Endothelial cell of umbilical vein (primary cell): Measurements from ENCODE around the gene CUZD1. TPM values are rescaled to one million over a fixed set of nuclear protein-coding genes. Genes with fewer than 3 reads are reported as not detected.

Experiments used
- BruUV-seq: library from RNA; stranded (reverse); fragments of 400-500 nt; replicated peaks from 2 replicates; lab custom pipeline; 2021; lab: Mats Ljungman, UMichigan
- CTCF ChIA-PET: fragments of 300-600, 350-600 bp; sonication (Branson Sonifier 250); formaldehyde crosslinking; loops from one replicate; lab custom pipeline; 2021; ENCODE audit warnings: antibody characterized with exemption, inconsistent platforms; lab: Charles Lee
- POLR2A ChIA-PET: fragments of 300-600, 350-600 bp; sonication (Branson Sonifier 250); formaldehyde crosslinking; loops from one replicate; lab custom pipeline; 2021; ENCODE audit warnings: antibody characterized with exemption, inconsistent platforms; lab: Charles Lee
- DNase-seq: peaks from one replicate; pipeline ENCODE4 v3.0.0-alpha.2; 2011; ENCODE audit warnings: low read depth, low spot score
- FAIRE-seq: peaks from 2 replicates; lab custom pipeline; 2011; peaks lifted over from hg19 to GRCh38; lab: Jason Lieb, UNC
- H2AFZ ChIP-seq: 2 replicates; pipeline ENCODE4 v1.6.0; 2012; ENCODE audit warnings: low read depth, low read length, control low read depth, inconsistent platforms
- H3K27ac ChIP-seq: 2 replicates; pipeline ENCODE4 v1.5.1; 2011; ENCODE audit warnings: low read depth, mild to moderate bottlenecking, control low read depth, low read length, moderate library complexity; ENCODE audit not compliant: insufficient read depth
- H3K27me3 ChIP-seq, 2 experiments: 2 replicates each; pipeline versions ENCODE4 v1.6.0 to v1.6.1; 2011; ENCODE audit warnings: low read length in 2 of 2, mixed read lengths in 1 of 2; ENCODE audit not compliant: control insufficient read depth in 2 of 2, insufficient read depth in 2 of 2
- H3K36me3 ChIP-seq, 2 experiments: 2 replicates in 1 of 2; 3 replicates in 1 of 2; pipeline ENCODE4 v1.5.1; 2011; ENCODE audit warnings: low read length in 2 of 2, mild to moderate bottlenecking in 1 of 2, moderate library complexity in 1 of 2; ENCODE audit not compliant: control insufficient read depth in 2 of 2, insufficient read depth in 2 of 2; ENCODE audit errors: extremely low read depth in 1 of 2
- H3K4me1 ChIP-seq: 3 replicates; pipeline ENCODE4 v1.5.1; 2011; ENCODE audit warnings: mild to moderate bottlenecking, low read length; ENCODE audit not compliant: control insufficient read depth, insufficient read depth; ENCODE audit errors: extremely low read depth
- H3K4me2 ChIP-seq: 2 replicates; pipeline ENCODE4 v1.6.1; 2011; ENCODE audit warnings: low read length, control low read depth, mixed read lengths; ENCODE audit not compliant: insufficient read depth
- H3K4me3 ChIP-seq, 3 experiments: fragments of 200-600 bp in 1 of 3; sonication (generic), shearing (Covaris generic) in 1 of 3; replicated peaks in 1 of 3; 2 replicates each; pipeline ENCODE4 v1.5.1; 2011 to 2016; ENCODE audit warnings: control low read depth in 3 of 3, low read length in 3 of 3, mild to moderate bottlenecking in 2 of 3, inconsistent platforms in 1 of 3, low read depth in 1 of 3, moderate library complexity in 1 of 3; ENCODE audit not compliant: insufficient read depth in 1 of 3
- H3K79me2 ChIP-seq: 2 replicates; pipeline ENCODE4 v1.6.0; 2012; ENCODE audit warnings: low read length, inconsistent platforms; ENCODE audit not compliant: control insufficient read depth, insufficient read depth
- H3K9ac ChIP-seq: replicated peaks from 2 replicates; pipeline ENCODE3; 2011; ENCODE audit warnings: low read length, control low read depth; ENCODE audit not compliant: insufficient read depth; ENCODE audit errors: extremely low read depth
- H3K9me1 ChIP-seq: replicated peaks from 3 replicates; pipeline ENCODE4 v1.6.0; 2011; ENCODE audit warnings: mild to moderate bottlenecking, low read length; ENCODE audit not compliant: control insufficient read depth, insufficient read depth; ENCODE audit errors: extremely low read depth
- H3K9me3 ChIP-seq: replicated peaks from 2 replicates; pipeline ENCODE4 v1.5.1; 2012; ENCODE audit warnings: low read length, inconsistent platforms; ENCODE audit not compliant: control insufficient read depth, insufficient read depth
- H4K20me1 ChIP-seq: replicated peaks from 2 replicates; pipeline ENCODE3; 2011; ENCODE audit warnings: mild to moderate bottlenecking, low read length; ENCODE audit not compliant: control insufficient read depth, insufficient read depth; ENCODE audit errors: extremely low read depth
- CTCF ChIP-seq, 2 donors: IDR thresholded peaks; 1 replicate in 1 of 2; 2 replicates in 1 of 2; pipeline ENCODE4 v1.5.1; 2011; ENCODE audit warnings: low read length in 2 of 2, mild to moderate bottlenecking in 2 of 2, moderate library complexity in 2 of 2, control low read depth in 1 of 2, inconsistent platforms in 1 of 2, low read depth in 1 of 2; ENCODE audit not compliant: insufficient read depth in 1 of 2; ENCODE audit errors: extremely low read depth in 1 of 2
- JUN ChIP-seq: IDR thresholded peaks from 2 replicates; pipeline ENCODE4 v1.6.1; 2011; ENCODE audit warnings: borderline replicate concordance, low read depth; ENCODE audit not compliant: insufficient read length, insufficient read depth
- MAX ChIP-seq: IDR thresholded peaks from 2 replicates; pipeline ENCODE4 v1.6.1; 2011; ENCODE audit not compliant: insufficient read depth, insufficient read length
- POLR2AphosphoS5 ChIP-seq: IDR thresholded peaks from 2 replicates; pipeline ENCODE4 v1.6.1; 2012; ENCODE audit warnings: low read depth, mild to moderate bottlenecking, control low read depth, low read length, moderate library complexity; ENCODE audit not compliant: insufficient read depth
- dilution Hi-C: fragments of 300-500 bp; cut with MboI; formaldehyde crosslinking; loops from one replicate; pipeline ENCODE4 v1.15.0; 2019; ENCODE audit warnings: low sequenced_read_pairs; ENCODE audit not compliant: extremely low pct_ligation_motif_present
- intact Hi-C: fragments of 100-400 bp; cut with micrococcal nuclease; formaldehyde crosslinking; loops from one replicate; pipeline ENCODE4 v1.10.0; 2022
- polyA plus RNA-seq, 4 experiments: library from polyadenylated mRNA; depleted of rRNA in 3 of 4; stranded (reverse) in 3 of 4; unstranded in 1 of 4; fragments of >200 nt; gene quantifications; 2 replicates each; pipeline versions ENCODE4 v1.2.1 to v1.2.3, GENCODE V29; 2011 to 2012; ENCODE audit warnings: missing spikeins in 1 of 4
- total RNA-seq: library from RNA; stranded (reverse); gene quantifications from 2 replicates; pipeline ENCODE4 v1.2.3, GENCODE V29; 2021

CUZD1 gene
- total and polyA plus RNA-seq, 2 donors (not counting 3 experiments of a cell fraction or from before 2014, with no cell fraction given) = 1.1 to 1.4 TPM

DNA sequence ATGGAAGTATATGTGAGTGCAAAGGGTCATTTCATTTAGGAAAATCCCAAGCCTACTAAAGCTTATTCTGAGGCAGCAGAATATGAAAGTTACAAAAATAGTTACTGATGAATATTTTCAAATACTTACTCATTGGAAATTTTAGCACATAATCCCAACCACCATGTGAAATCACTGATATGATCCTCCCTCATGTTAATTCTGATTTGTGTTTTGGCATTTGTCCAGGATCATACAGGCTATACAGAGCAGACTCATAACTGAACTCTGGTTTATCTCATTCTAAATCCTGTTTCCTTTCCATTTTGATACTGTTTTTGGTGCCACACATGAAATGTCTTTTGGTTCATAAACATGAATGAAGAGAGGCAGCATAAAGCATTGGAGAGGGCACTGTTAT, 37.1 kb upstream of the CUZD1 start:
- Histone ChIP-seq H3K4me1 (peaks cover 18% of the 10 kb centered on the region), H3K36me3 (no peaks in the 10 kb centered on the region), H3K79me2 (peaks cover 17% of the 10 kb centered on the region), H3K27ac (no peak overlapping the region), H4K20me1 (no peaks in the 10 kb centered on the region), H3K9ac (no peak overlapping the region), H3K4me3 (no peak overlapping the region), H3K9me1 (no peaks in the 10 kb centered on the region), H2AFZ (no peak overlapping the region), H3K9me3 (no peaks in the 10 kb centered on the region), H3K27me3 (no peaks in the 10 kb centered on the region), H3K4me2 (no peak overlapping the region)
- POLR2A ChIA-PET = no interaction called here
- FAIRE-seq = no peak
- DNase-seq = peak; percentile 49
- intact Hi-C loops = no loop called here
- CTCF ChIA-PET = no interaction called here
- dilution Hi-C loops = no loop called here
- BruUV-seq = no TSS peak
- TF ChIP-seq JUN (no peak), CTCF (IDR thresholded peaks at IDR 0.05; ENCODE audit: extremely low read depth in 1 of 2, insufficient read depth in 1 of 2, low read depth in 1 of 2, low read length in 2 of 2) (no peak), MAX (no peak), POLR2AphosphoS5 (no peak)
